NCI-H345 treated with DMSO at 0.1 percent for 48 hours (cell line): ENCODE data around the gene CCNL2.
"Not testable (repeated sequence)": the region's sequence is repeated elsewhere in the genome, so short reads cannot be mapped to it uniquely, and the experiment has no call there.

Experiments used
- DNase-seq: peaks from one replicate; lab custom pipeline; 2025; ENCODE audit not compliant: unreplicated experiment; lab: John Stamatoyannopoulos, UW

CCNL2 gene

GRCh38 chr1:1399187-1399871, at the start of gene CCNL2:
CCNL2 (minus strand) TSS chr1:1399335; CDS start chr1:1399306, 29 bp downstream.
- peak; percentile 92 for DNase-seq

GRCh38 chr1:1446631-1447030, 47.5 kb upstream of the CCNL2 start:
- DNase-seq, result not testable (repeated sequence)

GRCh38 chr1:1442069-1442770, 43.1 kb upstream of the CCNL2 start:
- no peak for DNase-seq

- no peak for DNase-seq
These were observed 42.1 kb upstream of the CCNL2 start for GRCh38 chr1:1441002-1441888.

- no peak for DNase-seq
These were observed 41.3 kb upstream of the CCNL2 start for GRCh38 chr1:1440262-1441001.

GRCh38 chr1:1439546-1440261, 40.6 kb upstream of the CCNL2 start:
- no peak for DNase-seq

GRCh38 chr1:1438531-1439381, 39.6 kb upstream of the CCNL2 start:
- DNase-seq, result no peak

- DNase-seq, result no peak
These were observed 38.8 kb upstream of the CCNL2 start for GRCh38 chr1:1437904-1438376.

- no peak for DNase-seq
These were observed 38.1 kb upstream of the CCNL2 start for GRCh38 chr1:1437033-1437903.

GRCh38 chr1:1436630-1437032, 37.5 kb upstream of the CCNL2 start:
- DNase-seq, result no peak

GRCh38 chr1:1435911-1436629, 36.9 kb upstream of the CCNL2 start:
- DNase-seq, result no peak

GRCh38 chr1:1435106-1435903, 36.2 kb upstream of the CCNL2 start, which contains the start of gene VWA1:
VWA1 (plus strand) TSS chr1:1435690; CDS start chr1:1435749, 59 bp downstream.
- DNase-seq, result peak; percentile 31

- DNase-seq, result no peak
These were observed 35.6 kb upstream of the CCNL2 start for GRCh38 chr1:1434824-1435105.

GRCh38 chr1:1434131-1434823, 35.1 kb upstream of the CCNL2 start:
- DNase-seq, result no peak

- no peak for DNase-seq
These were observed 34.6 kb upstream of the CCNL2 start for GRCh38 chr1:1433804-1434130.

- no peak for DNase-seq
These were observed 34.0 kb upstream of the CCNL2 start for GRCh38 chr1:1432951-1433803.
